IPS-20b (cell line): Measurements from ENCODE around the gene PIGL.

Experiments
- H3K27ac ChIP-seq: one replicate; pipeline ENCODE4 v1.5.1; 2013; ENCODE audit warnings: low read length
- H3K27me3 ChIP-seq: 2 replicates; pipeline ENCODE4 v1.6.1; 2013; ENCODE audit warnings: mild to moderate bottlenecking, low read length, inconsistent platforms; ENCODE audit not compliant: insufficient read depth
- H3K36me3 ChIP-seq: 2 replicates; pipeline ENCODE4 v1.6.1; 2013; ENCODE audit warnings: low read depth, mild to moderate bottlenecking, inconsistent platforms, low read length, moderate library complexity; ENCODE audit not compliant: insufficient read depth
- H3K4me1 ChIP-seq: 2 replicates; pipeline ENCODE4 v1.6.1; 2013; ENCODE audit warnings: mild to moderate bottlenecking, control low read depth, inconsistent platforms, low read length, moderate library complexity; ENCODE audit not compliant: insufficient read depth
- H3K4me3 ChIP-seq: 2 replicates; pipeline ENCODE4 v1.5.1; 2013; ENCODE audit warnings: mild to moderate bottlenecking, low read length, inconsistent platforms
- H3K9ac ChIP-seq: 2 replicates; pipeline ENCODE4 v1.6.1; 2013; ENCODE audit warnings: low read depth, mild to moderate bottlenecking, inconsistent platforms, low read length, moderate library complexity
- H3K9me3 ChIP-seq: 2 replicates; pipeline ENCODE4 v1.6.1; 2013; ENCODE audit warnings: mild to moderate bottlenecking, low read depth, low read length, inconsistent platforms; ENCODE audit not compliant: insufficient read depth

Gene PIGL

GRCh38 chr17:16346721-16347271 lies 129.8 kb downstream of the PIGL start:
- H3K4me3 ChIP-seq = no peak overlapping the region
- H3K9me3 ChIP-seq = no peaks in the 10 kb centered on the region
- no peak overlapping the region for H3K9ac ChIP-seq
- no peaks in the 10 kb centered on the region for H3K4me1 ChIP-seq
- H3K36me3 ChIP-seq = peaks cover 75% of the 10 kb centered on the region
- no peaks in the 10 kb centered on the region for H3K27me3 ChIP-seq
- H3K27ac ChIP-seq = no peak overlapping the region

DNA sequence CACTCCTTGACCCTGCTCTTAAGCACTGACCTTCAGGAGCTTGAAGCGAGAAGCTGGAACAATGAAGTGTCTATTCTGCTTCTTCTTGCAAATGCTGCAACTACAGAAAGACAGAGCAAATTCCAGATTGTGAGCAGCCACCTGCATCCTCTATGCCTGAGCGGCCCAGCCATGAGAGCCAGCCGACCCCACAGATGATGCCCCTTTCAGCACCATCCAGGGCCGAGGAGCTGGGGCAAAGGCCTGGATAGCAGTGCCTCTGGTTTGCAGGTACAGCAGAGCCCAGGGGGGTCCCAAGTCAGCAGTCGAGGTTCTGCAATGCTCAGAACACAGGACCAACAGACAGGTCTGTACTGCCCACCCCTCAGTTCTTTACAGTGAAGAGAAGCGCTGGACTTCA lies 131.6 kb downstream of the PIGL start:
- no peaks in the 10 kb centered on the region for H3K9me3 ChIP-seq
- no peak overlapping the region for H3K27ac ChIP-seq
- H3K4me3 ChIP-seq = no peak overlapping the region
- no peak overlapping the region for H3K9ac ChIP-seq
- no peaks in the 10 kb centered on the region for H3K4me1 ChIP-seq
- peaks cover 59% of the 10 kb centered on the region for H3K36me3 ChIP-seq
- H3K27me3 ChIP-seq = no peaks in the 10 kb centered on the region

DNA sequence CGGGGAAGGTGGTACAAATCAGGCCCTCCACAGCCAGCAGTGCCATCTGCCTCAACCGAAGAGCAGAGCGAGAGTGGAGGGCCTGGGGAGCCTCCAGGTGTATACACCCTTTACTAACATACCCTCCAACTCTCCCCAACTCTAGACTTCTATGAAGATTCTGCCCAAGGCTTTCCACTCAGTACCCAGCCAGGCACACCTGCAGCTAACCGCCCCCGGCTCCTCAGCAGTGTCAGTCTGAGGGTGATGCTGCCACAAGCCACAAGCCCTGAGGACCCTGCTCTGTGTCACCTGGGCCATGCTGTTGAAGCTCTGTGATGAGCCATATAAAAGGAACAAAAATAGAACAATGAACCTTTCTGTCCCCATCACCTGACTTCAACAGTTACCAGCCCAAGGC lies 132.4 kb downstream of the PIGL start:
- Histone ChIP-seq H3K36me3 (peaks cover 51% of the 10 kb centered on the region), H3K27me3 (peaks cover 7% of the 10 kb centered on the region), H3K4me1 (no peaks in the 10 kb centered on the region), H3K9ac (no peak overlapping the region), H3K9me3 (no peaks in the 10 kb centered on the region), H3K27ac (no peak overlapping the region), H3K4me3 (no peak overlapping the region)

GRCh38 chr17:16351831-16352230 lies 134.8 kb downstream of the PIGL start:
- Histone ChIP-seq H3K27me3 (peaks cover 7% of the 10 kb centered on the region), H3K9ac (peak overlapping the region; percentile 97), H3K27ac (no peak overlapping the region), H3K4me3 (peak overlapping the region; percentile 94), H3K36me3 (peaks cover 33% of the 10 kb centered on the region), H3K9me3 (no peaks in the 10 kb centered on the region), H3K4me1 (no peaks in the 10 kb centered on the region)

GRCh38 chr17:16352303-16352666 lies 135.3 kb downstream of the PIGL start:
- H3K9ac ChIP-seq = peak overlapping the region; percentile 97
- H3K9me3 ChIP-seq = no peaks in the 10 kb centered on the region
- H3K4me1 ChIP-seq = no peaks in the 10 kb centered on the region
- peak overlapping the region; percentile 94 for H3K4me3 ChIP-seq
- peaks cover 7% of the 10 kb centered on the region for H3K27me3 ChIP-seq
- peak overlapping the region; percentile 84 for H3K27ac ChIP-seq
- H3K36me3 ChIP-seq = peaks cover 29% of the 10 kb centered on the region

DNA sequence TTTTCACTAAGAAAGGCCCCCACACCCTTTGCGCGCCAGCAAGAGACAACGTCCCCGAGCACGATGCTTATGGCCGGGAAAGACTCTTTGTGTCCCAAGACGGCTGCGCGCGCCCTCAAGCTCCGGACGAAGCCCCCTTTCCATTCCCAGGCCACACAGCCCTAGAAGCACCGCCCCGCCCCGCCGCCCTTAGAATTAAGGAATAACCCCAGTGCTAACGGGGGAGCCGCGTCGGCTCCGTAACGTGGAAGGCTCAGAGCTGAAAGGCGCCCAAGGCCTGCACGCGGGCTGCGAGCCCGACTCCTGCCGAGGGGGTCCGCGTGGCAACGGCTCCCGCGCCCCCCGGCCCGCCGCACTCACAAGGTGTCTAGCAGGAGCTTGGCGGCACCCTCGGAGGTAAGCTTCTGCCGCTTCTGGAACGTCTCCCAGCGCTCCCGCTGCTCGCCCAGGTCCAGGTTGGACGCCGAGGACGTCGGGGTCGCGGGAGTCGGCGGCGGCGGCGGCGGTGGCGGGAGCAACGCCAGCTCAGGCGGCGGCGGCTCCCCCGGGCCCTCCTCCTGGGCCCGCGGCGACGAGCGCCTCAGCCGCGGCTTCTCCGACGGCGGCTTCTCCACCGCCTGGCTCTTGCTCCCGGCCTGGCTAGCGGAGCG lies 135.8 kb downstream of the PIGL start:
- Histone ChIP-seq H3K4me1 (no peaks in the 10 kb centered on the region), H3K9ac (peak overlapping the region; percentile 97), H3K4me3 (peak overlapping the region; percentile 94), H3K36me3 (peaks cover 24% of the 10 kb centered on the region), H3K9me3 (no peaks in the 10 kb centered on the region), H3K27ac (peak overlapping the region; percentile 84), H3K27me3 (peaks cover 7% of the 10 kb centered on the region)

GRCh38 chr17:16353317-16354174 lies 136.5 kb downstream of the PIGL start, which contains the start of gene CENPV:
Gene CENPV (minus strand): TSS chr17:16353469. CDS start chr17:16353436, 33 bp downstream.
- Histone ChIP-seq H3K9me3 (no peaks in the 10 kb centered on the region), H3K4me3 (peak within 1 kb of the TSS; percentile 94), H3K27me3 (peaks cover 7% of the 10 kb centered on the region), H3K4me1 (no peaks in the 10 kb centered on the region), H3K36me3 (peaks cover 16% of the 10 kb centered on the region), H3K9ac (peak within 1 kb of the TSS; percentile 97), H3K27ac (peak within 1 kb of the TSS; percentile 84)

GRCh38 chr17:16354585-16354984 lies 137.6 kb downstream of the PIGL start:
- Histone ChIP-seq H3K4me1 (no peaks in the 10 kb centered on the region), H3K27me3 (peaks cover 7% of the 10 kb centered on the region), H3K9me3 (no peaks in the 10 kb centered on the region), H3K4me3 (no peak overlapping the region), H3K36me3 (peaks cover 6% of the 10 kb centered on the region), H3K9ac (no peak overlapping the region), H3K27ac (no peak overlapping the region)

DNA sequence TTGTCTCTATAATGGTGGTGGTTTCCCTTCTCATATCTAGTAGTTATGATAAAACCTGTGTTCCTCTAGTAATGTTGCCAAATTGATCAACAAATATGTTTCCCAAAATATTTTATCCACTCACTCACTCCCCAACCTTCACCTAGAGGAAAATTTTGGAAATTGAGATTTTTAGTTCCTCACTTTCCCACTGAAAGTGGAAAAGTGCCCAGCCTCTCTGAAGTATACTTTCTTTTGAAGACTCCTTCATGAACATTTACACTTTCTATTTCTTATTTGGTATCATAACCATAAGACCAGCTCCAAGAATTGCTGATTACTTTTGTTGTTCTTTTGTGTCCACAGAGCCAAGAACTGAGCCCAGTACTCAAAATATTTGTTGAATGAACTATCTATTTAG lies 141.4 kb downstream of the PIGL start:
- Histone ChIP-seq H3K27ac (no peak overlapping the region), H3K27me3 (peaks cover 7% of the 10 kb centered on the region), H3K9me3 (no peaks in the 10 kb centered on the region), H3K9ac (no peak overlapping the region), H3K4me1 (no peaks in the 10 kb centered on the region), H3K4me3 (no peak overlapping the region), H3K36me3 (no peaks in the 10 kb centered on the region)

- H3K27me3 ChIP-seq = no peaks in the 10 kb centered on the region
- H3K9ac ChIP-seq = no peak overlapping the region
- H3K9me3 ChIP-seq = no peaks in the 10 kb centered on the region
- no peak overlapping the region for H3K4me3 ChIP-seq
- H3K36me3 ChIP-seq = no peaks in the 10 kb centered on the region
- no peak overlapping the region for H3K27ac ChIP-seq
- H3K4me1 ChIP-seq = no peaks in the 10 kb centered on the region
Measured at GRCh38 chr17:16361874-16362273, 144.9 kb downstream of the PIGL start.

DNA sequence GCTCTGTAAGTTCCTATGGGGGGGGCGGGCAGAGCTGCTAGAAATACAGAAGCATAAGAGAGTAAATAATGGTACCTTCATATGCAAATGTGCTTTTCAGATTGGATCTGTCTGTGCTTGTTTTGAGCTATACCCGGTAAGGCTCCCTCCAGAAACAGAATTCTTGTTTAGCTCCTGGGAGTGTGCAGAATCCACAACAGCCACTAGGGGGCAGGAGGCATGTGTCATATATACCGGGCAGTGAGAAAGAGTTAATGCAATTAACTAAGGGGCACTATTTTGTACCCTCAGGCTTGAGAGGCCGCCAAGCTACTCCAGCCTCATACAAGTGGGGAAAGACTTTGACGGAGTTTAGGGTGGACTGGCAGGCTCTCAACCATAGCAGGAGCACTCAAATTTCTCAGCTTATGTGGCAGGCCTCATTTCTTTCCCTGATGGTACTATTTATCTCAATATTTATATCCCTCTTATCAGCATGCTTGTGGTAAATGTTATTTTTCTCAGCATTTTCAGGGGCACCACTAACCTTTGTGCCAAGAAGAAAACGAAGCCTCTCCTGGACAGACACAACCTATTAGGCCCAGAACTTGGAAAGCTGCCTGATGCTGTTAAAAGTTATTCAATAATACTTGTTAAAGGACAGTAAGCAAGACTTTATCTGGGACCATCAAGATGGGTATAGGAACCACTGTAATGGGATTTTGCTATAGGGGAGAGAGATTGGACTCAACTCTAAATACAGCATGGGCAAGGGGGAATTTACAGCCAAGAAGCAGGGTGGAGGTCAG lies 146.9 kb downstream of the PIGL start:
- Histone ChIP-seq H3K27me3 (no peaks in the 10 kb centered on the region), H3K9ac (no peak overlapping the region), H3K36me3 (no peaks in the 10 kb centered on the region), H3K27ac (no peak overlapping the region), H3K9me3 (no peaks in the 10 kb centered on the region), H3K4me1 (no peaks in the 10 kb centered on the region), H3K4me3 (no peak overlapping the region)
